NOMO-1 (cell line): ENCODE data around the gene CSH2.

Experiments used
- DNase-seq, 2 experiments: peaks; one replicate each; lab custom pipeline; 2025; ENCODE audit not compliant: unreplicated experiment in 2 of 2; lab: John Stamatoyannopoulos, UW

The CSH2 gene

GRCh38 chr17:63837480-63837879 is 36.0 kb downstream of the CSH2 start:
- DNase-seq, result no peak

- no peak for DNase-seq
These were observed 36.7 kb downstream of the CSH2 start for GRCh38 chr17:63836811-63837210.

- no peak for DNase-seq
These were observed 38.2 kb downstream of the CSH2 start for GRCh38 chr17:63835167-63835720.

DNA sequence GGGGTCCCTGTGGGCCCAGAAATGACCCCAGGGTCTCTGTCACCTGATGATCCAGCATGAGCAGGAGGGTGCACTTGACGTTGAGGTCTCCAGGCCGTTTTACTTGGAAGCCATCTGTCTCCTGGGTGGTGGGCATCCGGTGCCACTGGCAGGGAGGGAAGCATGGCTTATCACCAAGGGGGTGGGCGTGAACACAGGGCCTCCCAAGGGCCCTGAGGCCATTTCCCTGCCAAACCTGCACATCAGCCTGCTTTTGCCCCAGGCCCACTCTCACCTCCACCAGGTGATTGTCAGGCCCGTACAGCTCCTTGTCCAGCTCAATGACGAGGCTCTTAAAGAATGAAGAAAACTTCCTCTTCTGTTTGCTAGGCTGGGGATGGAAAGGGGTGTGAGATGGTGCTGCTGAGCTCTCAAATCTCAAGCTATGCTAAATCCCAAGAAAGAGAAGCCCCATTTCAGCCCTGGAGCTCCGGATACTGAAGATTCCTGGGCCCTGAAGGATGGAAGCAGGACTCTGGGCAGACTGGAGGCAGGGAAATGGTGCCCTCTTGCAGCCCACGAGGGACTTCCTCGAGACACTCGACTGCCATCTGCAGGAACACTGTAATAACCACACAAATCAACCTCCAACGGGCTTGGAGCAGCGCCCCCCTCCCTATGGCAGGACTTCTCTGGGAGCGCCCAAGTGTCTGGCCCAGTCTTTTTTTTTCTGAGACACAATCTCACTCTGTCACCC is 38.9 kb downstream of the CSH2 start:
- DNase-seq, result peak; percentile 86 to 88

GRCh38 chr17:63833741-63834373 is 39.6 kb downstream of the CSH2 start:
- DNase-seq, result no peak

- DNase-seq, result no peak
These were observed 40.3 kb downstream of the CSH2 start for GRCh38 chr17:63833026-63833740.

DNA sequence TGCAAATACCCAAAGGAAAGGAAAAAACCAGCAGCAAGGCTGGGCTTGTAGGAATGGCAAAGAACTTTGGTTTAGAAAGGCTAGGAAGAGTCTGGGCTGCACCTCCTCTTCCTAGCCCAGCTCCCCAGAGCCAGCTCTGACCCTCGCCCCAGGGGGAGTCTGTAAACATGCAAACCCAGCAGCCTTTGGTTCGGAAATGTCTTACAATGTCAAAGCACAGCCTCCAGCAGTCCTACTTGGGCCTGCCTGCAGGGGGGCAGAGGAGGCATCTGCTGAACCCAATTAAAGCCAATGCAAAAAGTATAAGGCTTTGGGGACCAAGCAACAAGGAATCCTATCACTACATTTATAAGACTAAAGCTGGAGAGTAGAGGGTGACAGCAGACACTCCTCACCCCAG is 41.0 kb downstream of the CSH2 start:
- DNase-seq, result no peak

DNA sequence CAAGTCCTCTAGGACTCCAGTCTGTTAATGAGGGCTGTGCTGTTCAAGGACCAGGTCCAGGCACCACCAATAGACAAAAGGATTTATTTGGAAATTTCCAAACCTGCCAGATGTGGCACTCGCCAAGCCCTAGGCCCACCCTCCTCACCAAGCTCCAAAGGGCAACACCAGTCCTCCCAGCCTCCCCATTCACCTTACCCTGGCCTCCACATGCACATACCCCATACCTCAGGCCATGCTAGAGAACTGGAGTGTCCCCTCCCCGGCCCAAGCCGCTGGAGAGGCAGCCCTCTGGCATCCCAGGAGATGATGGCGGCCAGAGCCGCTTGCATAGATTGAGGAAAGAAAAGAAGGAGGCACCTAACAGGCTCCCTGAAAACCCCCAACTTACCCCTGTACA is 41.5 kb downstream of the CSH2 start:
- DNase-seq, result no peak

GRCh38 chr17:63831505-63831904 is 42.0 kb downstream of the CSH2 start:
- no peak for DNase-seq

GRCh38 chr17:63830904-63831491 is 42.5 kb downstream of the CSH2 start:
- no peak for DNase-seq

DNA sequence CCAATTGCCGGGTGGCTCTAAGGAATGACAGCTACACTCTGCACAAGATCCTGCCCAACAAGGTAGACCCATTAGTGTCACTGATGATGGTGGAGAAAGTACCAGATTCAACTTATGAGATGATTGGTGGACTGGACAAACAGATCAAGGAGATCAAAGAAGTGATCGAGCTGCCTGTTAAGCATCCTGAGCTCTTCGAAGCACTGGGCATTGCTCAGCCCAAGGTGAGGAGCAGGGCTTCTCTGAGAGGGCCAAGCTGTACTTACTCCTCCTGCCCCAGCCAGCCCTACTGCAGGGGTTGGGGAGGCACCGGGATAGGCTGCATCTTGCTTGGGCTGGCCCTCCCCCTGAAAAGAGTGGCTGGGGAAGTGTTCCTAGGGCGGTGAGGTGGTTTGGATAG is 43.2 kb downstream of the CSH2 start:
- DNase-seq, result no peak

- no peak for DNase-seq
These were observed 44.5 kb downstream of the CSH2 start for GRCh38 chr17:63828936-63829335.

DNA sequence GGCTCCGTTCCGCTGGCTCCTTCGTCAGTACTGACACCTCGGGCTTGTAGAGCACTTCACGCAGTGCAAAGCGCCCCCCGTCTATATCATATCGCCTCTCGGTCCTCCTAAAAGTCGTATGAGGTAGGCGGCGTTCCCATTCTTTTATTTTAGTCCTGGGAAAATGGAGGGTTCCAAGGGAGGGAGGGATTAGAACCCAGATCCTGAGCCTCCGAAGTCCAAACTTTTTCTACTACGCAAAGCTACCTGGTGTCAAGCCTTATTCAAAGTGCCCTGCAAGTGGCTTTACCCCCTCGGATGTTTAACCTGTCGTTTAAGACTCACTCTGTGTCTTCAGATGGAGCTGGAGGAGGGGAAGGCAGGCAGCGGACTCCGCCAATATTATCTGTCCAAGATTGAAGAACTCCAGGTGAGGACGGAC is 45.7 kb downstream of the CSH2 start:
- DNase-seq, result no peak

DNA sequence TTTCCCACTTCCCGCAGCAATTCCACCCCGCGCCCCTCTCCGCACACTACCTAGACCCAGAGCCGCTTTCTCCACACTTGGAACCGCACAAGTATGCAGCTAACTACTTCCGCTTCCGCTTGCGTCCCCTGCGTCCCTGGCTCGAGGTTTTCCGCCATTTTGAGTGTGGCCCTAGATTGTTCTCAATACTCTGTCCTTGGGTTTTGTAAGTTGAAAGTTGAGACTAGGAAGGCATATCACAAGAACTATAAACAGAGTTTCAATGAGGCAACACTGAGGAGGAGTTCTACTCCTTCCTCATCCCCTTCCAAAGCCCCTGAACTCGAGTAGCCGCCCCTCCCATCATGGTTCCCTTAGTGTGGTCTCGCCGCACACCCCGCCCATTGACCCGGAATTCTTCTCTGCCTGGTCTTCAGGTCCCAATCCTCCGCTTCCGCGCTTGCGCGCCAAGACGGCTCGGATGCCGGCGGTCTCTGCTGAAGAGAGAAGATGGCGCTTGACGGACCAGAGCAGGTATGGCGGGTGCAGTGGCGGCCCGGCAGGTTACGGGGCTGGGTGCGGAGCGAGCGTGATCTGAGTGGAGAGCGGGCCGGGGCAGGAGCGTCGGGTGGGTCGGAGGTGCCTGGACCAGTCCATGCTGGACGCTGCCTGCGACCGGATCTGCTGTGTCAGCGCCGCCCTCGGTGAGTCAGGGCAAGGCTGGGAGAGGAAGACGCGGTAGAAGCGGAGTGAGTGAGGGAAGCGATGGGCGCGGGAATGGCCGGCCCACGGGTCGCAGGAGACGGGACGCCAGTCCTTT is 46.3 kb downstream of the CSH2 start, which contains the start of the genes FTSJ3 and PSMC5:
Gene FTSJ3 (minus strand): TSS at position 662 of the 799 bp plus-strand sequence. CDS start 761 bp downstream, outside the sequence.
Gene PSMC5 (plus strand): TSS at position 430 of the 799 bp plus-strand sequence. CDS start 60 bp downstream, at position 490.
- DNase-seq, result peak; percentile 96 to 97

- DNase-seq, result no peak
These were observed 46.9 kb downstream of the CSH2 start for GRCh38 chr17:63826468-63827001.

DNA sequence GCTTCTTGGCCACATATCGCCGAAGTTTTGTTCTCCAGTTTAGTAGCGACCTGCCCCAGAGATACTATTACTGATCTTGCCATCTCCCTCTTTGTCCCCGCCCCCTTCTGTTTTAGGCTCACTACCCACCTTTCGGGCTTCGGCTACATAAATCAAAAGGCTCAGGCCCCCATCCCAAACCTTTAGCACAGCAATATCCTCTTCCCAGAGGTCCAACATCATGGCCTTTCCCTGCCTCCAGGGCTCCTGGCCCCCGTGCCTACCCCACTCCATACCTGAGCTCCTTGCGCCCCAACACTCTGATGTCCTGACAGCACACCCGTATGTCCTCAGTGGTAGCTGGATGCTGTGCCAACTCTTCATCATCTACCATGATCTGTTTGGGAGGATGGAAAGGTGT is 49.1 kb downstream of the CSH2 start:
- no peak for DNase-seq

GRCh38 chr17:63823659-63824331 is 49.7 kb downstream of the CSH2 start:
- DNase-seq, result no peak

- DNase-seq, result no peak
These were observed 50.9 kb downstream of the CSH2 start for GRCh38 chr17:63822537-63822936.
